ENCODE data around the gene ZNF512.
"Not testable (repeated sequence)": the region's sequence is repeated elsewhere in the genome, so short reads cannot be mapped to it uniquely, and the experiment has no call there.

Gene ZNF512, protein sequence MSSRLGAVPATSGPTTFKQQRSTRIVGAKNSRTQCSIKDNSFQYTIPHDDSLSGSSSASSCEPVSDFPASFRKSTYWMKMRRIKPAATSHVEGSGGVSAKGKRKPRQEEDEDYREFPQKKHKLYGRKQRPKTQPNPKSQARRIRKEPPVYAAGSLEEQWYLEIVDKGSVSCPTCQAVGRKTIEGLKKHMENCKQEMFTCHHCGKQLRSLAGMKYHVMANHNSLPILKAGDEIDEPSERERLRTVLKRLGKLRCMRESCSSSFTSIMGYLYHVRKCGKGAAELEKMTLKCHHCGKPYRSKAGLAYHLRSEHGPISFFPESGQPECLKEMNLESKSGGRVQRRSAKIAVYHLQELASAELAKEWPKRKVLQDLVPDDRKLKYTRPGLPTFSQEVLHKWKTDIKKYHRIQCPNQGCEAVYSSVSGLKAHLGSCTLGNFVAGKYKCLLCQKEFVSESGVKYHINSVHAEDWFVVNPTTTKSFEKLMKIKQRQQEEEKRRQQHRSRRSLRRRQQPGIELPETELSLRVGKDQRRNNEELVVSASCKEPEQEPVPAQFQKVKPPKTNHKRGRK

DNA sequence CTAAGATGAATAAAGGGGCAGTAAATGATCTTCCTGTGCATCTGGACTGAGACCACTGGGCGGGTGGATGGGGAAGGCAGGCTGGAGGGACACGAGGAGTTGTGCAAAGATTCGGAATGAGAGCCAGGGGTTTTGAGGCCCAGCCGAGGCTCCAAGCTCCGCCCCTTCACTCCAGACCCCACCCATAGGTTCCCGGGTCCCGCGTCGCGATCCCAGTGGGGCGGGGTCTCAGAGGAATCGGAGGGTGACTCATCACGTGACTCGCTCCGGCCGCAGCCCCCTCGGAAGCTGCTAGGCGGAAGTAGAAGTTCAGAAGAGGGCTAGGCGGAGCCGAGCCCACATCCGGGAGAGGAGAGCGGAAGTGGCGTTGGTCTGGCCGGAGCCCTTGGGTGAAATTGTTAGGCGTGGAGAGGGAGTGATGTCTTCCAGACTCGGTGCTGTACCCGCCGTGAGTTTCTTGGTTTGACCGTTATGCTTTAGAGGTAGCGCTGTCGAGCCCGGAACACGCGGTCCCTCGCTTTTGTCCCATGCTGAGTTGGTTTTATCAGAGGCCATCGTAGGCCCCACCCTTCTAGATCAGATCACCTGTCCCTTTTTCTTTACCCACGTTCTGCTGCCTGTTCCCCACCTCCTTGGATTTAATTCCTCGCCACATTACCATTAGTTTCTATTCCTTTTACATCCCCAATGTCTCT lies at the start of gene ZNF512:
ZNF512 (plus strand) TSS at position 348 of the 695 bp plus-strand sequence; CDS start at position 419, 71 bp downstream.
- peak; percentile 21 for FAIRE-seq

DNA sequence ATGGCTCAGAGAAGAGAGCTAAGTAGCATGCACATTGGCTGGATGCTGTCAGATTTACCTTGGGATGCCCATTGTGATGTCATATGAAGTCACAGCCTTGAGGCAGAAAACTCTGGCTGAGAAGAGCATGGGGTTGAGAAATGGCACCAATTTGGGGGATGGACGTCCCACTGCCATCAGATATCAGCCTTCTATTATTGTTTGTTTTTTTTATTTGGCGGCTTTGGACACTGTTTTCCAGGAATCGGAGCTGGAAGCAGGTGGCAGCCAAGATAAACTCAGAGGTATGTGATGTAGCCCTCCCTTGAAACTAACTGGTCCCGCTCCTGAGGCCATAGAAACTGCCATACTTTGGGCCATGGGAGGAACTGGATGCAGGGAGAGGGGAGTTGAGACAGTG lies 45.6 kb upstream of the ZNF512 start:
- no peak for FAIRE-seq

DNA sequence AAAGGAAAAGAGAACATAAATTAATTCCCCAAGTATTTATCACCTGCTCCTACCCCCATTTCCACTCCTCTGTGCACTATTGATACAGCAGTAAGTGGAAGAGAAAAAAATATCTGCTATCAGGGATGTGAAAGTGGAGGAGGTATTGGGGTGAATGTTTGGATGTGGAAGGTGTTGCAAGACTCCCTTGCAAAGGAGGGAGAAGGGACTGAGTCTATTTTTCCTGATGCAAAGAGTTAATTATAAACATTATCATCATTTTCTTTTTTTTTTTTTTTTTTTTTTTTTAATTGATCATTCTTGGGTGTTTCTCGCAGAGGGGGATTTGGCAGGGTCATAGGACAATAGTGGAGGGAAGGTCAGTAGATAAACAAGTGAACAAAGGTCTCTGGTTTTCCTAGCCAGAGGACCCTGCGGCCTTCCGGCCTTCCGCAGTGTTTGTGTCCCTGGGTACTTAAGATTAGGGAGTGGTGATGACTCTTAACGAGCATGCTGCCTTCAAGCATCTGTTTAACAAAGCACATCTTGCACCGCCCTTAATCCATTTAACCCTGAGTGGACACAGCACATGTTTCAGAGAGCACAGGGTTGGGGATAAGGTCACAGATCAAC lies 43.9 kb upstream of the ZNF512 start:
- FAIRE-seq, result not testable (repeated sequence)

DNA sequence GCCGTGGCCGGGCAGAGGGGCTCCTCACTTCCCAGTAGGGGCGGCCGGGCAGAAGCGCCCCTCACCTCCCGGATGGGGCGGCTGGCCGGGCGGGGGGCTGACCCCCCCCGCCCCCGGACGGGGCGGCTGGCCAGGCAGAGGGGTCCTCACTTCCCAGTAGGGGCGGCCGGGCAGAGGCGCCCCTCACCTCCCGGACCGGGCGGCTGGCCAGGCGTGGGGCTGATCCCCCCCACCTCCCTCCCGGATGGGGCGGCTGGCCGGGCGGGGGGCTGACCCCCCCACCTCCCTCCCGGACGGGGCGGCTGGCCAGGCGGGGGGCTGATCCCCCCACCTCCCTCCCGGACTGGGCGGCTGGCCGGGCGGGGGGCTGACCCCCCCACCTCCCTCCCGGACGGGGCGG lies 43.2 kb upstream of the ZNF512 start:
- not testable (repeated sequence) for FAIRE-seq

DNA sequence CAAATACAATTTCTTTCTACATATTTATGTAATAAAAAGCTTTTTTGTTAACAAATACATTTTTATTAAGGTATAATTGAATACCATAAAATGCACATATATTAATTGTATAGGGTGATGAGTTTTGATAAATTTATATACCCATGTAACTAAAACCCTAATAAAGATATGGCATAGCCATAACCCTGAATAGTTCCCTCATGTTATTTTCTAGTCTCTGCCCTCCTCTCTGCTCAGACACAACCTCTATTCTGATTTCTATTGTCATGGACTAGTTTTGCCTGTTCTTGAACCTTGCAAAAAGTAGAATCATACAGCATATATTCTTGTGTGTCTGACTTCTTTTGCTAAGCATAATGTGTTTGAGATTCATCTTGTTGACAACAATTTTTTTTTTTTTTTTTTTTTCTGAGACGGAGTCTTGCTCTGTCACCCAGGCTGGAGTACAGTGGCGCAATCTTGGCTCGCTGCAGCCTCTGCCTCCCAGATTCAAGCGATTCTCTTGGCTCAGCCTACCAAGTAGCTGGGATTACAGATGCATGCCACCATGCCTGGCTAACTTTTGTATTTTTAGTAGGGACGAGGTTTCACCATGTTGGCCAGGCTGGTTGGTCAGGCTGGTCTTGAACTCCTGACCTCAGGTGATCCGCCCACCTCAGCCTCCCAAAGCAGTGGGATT lies 38.6 kb upstream of the ZNF512 start:
- FAIRE-seq, result no peak

DNA sequence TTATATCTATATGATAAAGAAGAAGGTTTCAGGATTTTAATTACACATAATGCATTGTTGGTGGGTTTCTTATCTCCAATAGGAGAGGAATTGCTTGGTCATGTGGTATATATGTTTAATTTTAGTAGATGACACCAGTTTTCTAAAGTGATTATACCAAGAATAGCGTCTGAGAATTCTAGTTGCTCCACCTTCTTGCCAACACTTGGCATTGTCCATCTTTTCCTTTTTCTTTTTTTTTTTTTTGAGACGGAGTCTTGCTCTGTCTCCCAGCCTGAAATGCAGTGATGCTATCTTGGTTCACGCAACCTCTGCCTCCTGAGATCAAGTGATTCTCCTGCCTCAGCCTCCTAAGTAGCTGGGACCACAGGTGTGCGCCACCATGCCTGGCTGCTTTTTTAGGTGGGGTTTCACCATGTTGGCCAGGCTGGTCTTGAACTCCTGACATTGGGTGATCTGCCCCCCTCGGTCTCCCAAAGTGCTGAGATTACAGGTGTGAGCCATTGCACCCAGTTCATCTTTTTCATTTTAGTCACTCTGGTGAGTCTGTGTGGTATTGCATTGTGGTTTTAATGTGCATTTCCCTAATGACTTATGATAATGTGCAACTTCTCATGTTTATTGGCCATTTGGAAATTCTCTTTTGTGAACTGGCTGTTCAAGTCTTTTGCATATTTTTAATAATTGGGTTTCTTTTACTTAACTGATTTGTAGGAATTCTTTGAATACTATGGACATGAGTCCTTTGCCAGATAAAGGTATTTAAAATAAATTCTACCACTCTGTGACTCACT lies 37.3 kb upstream of the ZNF512 start:
- no peak for FAIRE-seq

DNA sequence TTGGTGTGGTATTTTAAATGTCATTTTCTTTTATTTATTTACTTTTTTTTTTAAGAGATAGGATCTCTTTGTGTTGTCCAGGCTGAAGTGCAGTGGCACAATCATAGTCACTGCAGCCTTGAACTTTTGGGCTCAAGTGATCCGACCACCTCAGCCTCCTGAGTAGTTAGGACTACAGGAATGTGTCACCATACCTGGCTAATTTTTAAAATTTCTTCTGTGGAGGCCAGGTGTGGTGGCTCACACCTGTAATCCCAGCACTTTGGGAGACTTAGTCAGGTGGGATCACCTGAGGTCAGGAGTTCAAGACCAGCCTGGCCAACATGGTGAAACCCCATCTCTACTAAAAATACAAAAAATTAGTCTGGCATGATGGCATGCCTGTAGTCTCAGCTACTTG lies 33.5 kb upstream of the ZNF512 start:
- FAIRE-seq, result no peak

DNA sequence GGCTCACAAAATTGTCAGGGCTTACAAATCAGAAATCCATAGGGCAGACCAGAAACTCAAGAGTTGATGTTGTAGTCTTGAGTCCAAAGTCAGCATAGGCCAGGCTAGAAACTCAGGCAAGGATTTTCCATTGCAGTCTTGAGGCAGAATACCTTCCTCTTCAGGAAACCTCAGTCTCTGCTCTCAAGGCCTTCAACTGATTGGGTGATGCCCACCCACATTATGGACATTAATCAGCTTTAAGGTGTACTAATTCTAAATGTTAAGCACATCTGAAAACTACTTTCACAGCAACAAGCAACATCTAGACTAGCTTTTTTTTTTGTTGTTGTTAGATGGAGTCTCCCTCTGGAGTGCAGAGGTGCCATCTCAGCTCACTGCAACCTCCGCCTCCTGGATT lies 31.3 kb upstream of the ZNF512 start:
- FAIRE-seq, result no peak

DNA sequence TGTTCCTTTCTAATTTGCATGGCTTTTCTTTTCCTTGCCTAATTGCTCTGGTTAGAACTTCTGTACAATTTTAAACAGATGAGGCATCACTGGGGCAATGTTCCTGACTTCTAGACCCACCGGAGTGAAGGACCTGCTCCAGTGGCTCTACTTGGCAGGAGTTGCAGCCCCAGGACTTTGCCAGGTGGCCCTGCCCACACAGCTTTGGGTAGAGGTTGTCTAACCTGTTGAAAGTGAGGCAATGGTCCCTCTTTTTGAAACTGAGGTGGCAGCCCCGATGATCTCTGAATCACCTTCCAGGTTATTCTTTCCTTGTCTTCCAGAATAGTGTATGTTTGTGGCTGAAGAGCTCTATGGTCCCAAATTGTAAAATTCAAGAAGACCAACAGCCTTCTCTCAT lies 29.9 kb upstream of the ZNF512 start:
- FAIRE-seq, result no peak

DNA sequence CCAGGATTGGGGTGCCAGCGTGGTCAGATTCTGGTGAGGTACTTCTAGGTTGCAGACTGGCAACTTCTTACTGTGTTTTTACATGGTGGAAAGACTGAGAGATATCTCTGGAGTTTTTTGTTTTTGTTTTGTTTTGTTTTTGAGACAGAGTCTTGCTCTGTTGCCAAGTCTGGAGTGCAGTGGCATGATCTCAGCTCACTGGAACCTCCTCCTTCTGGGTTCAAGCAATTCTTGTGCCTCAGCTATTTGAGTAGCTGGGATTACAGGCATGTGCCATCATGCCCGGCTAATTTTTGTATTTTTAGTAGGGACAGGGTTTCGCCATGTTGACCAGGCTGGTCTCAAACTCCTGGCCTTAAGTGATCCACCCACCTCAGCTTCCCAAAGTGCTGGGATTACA lies 28.4 kb upstream of the ZNF512 start:
- not testable (repeated sequence) for FAIRE-seq

DNA sequence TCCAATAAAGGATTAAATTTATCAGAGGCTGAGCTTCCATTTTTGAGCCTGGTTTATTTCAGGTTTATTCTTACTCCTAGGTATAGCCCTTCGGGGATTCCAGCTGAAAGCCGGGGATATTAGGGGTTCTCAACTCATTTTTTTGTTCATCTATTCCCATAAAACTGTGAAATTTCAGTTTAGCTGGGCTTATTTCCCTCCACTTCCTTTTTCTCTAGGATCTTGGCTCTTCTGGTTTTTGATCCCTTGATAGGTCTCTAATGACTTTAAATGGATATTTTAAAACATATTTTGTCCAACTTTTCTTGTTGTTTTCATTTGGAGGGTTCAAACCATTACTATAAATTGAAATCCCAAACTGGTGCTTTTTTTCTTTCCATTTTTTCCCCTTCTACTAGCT lies 23.6 kb upstream of the ZNF512 start:
- FAIRE-seq, result no peak

DNA sequence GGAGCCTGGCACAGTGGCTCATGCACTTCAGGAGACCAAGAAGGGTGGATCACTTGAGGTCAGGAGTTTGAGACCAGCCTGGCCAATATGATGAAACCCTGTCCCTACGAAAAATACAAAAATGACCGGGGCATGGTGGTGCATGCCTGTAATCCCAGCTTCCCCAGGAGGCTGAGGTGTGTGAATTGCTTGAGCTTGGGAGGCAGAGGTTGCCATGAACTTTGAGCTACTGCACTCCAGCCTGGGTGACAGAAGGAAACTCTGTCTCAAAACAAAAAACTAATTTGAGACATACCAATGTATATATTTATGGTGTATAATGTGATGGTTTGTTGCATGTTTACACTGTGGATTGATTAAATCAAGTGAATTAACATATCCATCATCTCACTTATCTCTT lies 21.8 kb upstream of the ZNF512 start:
- no peak for FAIRE-seq

DNA sequence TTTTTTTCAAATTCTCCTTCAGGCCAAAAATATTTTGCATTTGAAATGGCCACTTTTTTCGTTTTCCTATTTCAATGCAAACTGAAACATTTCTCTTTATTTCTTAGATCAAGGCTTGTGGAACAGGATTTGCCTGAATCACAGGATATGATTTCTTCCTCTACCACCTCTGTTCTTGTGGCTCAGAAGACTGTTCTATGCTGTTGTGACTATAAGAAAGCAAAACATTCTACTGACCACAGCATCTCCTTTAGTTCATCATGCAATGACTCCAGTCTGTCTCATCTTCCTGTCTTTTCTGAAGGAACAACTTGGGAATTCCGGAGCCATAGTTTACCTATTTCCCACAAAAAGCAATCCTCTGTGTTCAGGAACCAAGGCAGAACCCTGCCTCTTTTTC lies 16.2 kb upstream of the ZNF512 start:
- FAIRE-seq, result no peak

DNA sequence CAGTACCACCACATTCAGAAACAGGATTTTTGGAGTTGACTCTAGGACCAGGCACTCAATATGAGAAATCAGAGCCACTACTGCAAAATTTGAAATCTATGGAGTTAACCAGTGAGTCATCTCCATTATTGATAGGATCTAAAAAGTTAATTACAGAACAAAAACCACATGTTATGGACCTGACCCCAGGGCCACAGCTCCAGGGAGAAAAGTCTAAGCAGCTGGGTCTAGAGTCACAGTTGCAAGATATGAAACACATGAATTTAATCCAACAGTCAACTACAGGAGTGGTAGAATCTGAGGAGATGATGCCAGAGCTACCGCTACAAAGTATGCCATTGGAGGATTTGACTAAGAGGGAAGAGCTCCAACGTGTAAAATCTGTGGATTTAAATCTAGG lies 13.4 kb upstream of the ZNF512 start:
- no peak for FAIRE-seq

DNA sequence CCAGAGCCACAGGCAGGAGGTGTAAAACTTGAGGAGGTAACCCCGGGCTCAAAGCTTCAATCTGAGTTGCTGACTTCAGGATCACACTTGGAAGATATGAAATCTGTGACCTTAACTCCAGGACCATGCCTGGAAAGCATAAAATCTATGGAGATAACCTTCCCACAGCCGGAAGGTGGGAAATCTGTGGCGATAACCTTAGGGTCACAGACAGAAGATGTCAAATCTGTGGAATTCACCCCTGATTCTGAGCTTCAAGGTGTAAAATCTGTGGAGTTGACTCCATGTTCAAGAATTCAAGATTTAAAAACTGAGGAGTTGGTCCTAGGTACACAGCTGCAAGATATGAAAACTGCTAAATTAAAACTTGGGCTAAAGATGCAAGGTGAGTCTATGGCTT lies 11.6 kb upstream of the ZNF512 start:
- no peak for FAIRE-seq

DNA sequence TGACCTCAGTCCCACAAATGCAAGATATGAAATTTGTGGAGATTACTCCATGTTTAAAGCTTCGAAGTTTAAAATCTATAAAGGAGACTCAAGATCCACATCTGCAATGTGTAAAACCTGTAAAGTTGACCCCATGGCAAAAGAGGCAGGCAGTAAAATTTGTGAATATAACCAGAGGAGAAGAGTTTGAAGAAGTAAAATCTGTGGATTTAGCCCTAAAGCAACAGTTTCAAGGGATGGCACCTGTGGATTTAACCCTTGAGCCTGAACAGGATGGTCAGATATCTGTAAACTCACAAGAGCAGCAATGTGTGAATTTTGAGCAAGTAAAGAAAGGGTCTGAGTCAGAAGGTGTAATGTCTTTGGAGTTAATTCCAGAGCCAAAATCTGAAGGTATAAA lies 11.2 kb upstream of the ZNF512 start:
- FAIRE-seq, result no peak

DNA sequence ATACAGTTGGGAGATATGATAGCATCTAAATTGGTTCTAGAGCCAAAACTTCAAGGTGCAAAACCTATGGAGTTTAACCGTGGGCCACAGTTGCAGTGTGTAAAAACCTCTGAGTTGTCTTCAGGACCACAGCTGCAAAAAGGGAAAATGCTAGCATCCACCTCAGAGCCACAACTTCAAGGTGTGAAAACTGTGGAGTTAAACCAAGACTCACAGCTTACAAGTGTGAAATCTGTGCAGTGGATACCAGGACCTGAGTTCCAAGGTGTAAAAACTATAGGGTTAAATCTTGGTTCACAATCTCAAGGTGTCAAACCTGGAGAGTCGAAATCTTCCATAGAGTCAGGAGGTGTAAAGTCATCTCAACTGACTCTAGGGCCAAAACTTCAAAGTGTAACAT lies 10.4 kb upstream of the ZNF512 start:
- FAIRE-seq, result no peak

DNA sequence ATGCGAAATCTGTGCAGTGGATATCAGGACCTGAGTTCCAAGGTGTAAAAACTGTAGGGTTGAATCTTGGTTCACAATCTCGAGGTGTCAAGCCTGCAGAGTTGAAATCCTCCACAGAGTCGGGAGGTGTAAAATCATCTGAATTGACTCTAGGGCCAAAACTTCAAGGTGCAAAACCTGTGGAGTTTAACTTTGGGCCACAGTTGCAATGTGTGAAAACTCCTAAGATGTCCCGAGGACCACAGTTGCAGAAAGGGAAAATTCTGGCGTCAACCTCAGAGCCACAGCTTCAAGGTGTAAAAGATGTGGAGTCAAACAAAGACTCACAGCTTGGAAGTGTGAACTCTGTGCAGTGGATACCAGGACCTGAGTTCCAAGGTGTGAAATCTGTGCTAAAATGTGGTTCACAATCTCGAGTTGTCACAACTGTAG lies 9.8 kb upstream of the ZNF512 start:
- FAIRE-seq, result no peak

DNA sequence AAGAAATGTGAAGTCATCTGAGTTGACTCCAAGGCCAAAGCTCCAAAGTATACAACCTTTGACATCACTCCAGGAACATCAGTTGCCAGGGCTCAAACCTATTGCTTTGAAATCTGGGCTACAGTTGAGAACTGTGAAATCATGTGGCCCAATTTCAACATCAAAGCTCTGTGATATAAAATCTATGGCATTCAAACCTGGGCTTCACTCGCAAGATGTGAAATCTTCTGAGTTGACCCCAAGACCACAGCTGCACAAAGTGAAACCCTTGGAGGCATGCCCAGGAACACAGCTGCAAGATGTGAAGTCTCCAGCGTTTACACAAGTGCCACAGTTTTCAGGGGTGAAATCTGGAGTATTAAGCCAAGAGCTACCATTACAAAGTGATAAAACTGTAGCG lies 9.4 kb upstream of the ZNF512 start:
- FAIRE-seq, result no peak

DNA sequence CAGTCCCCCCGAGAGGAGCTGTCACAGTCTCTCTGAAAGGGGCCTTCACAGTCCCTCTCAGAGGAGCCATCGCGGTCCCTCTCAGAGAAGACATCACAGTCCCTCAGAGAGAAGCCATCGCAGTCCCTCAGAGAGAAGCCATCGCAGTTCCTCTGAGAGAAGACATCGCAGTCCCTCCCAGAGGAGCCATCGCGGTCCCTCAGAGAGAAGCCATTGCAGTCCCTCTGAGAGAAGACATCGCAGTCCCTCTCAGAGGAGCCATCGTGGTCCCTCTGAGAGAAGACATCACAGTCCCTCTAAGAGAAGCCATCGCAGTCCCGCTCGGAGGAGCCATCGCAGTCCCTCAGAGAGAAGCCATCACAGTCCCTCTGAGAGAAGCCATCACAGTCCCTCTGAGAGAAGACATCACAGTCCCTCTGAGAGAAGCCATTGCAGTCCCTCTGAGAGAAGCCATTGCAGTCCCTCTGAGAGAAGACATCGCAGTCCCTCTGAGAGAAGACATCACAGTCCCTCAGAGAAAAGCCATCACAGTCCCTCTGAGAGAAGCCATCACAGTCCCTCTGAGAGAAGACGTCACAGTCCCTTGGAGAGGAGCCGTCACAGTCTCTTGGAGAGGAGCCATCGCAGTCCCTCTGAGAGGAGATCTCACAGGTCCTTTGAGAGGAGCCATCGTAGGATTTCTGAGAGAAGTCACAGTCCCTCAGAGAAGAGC lies 1.3 kb upstream of the ZNF512 start:
- no peak for FAIRE-seq

DNA sequence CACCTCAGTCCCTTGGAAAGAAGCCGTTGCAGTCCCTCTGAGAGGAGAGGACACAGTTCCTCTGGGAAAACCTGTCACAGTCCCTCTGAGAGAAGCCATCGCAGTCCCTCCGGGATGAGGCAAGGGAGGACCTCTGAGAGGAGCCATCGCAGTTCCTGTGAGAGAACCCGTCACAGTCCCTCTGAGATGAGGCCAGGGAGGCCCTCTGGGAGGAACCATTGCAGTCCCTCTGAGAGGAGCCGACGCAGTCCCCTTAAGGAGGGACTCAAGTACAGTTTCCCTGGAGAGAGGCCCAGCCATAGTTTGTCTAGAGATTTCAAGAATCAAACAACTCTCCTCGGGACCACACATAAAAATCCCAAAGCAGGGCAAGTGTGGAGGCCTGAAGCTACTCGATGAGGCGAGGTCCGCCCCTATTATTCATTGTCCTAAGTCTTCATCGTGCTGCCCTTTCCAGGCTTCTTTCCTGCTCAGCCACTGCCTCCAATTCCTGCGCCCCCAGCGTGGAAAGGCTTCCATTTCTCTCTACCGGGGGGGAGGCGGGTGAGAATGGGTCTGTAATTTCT lies 630 bp upstream of the ZNF512 start:
- FAIRE-seq, result no peak

Data from islet of Langerhans (tissue), 1 donor.